SH-SY5Y (cell line): ENCODE data around the gene SERBP1.

Experiments
- GATA2 ChIP-seq: IDR thresholded peaks from 2 replicates; pipeline ENCODE4 v1.6.1; 2011; ENCODE audit warnings: mild to moderate bottlenecking, low read depth, low read length
- GATA3 ChIP-seq: IDR thresholded peaks from 2 replicates; pipeline ENCODE4 v1.6.1; 2011; ENCODE audit warnings: low read depth, mild to moderate bottlenecking, low read length, moderate library complexity

DNA sequence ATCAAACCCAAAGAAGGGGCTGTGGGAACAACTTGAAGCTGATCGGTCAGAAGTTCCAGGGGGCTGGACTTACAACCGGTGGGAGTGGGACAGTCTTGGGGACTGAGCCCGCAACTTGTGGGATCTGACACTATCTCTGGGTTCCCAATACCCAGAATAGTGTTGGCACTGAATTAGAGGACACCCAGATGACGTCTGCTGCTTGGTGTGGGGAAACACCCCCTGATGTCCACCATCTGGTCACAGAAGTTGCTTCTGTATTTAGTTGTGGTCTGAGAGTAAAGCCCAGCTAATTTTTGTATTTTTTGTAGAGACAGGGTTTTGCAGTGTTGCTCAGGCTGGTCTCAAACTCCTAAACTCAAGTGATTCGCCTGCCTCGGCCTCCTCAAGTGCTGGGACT is 28.8 kb downstream of the SERBP1 start:
- TF ChIP-seq GATA2 (no peak), GATA3 (no peak)
